PC-3 (cell line): Measurements from ENCODE around the gene ZDHHC8. TPM values are rescaled to one million over a fixed set of nuclear protein-coding genes. Genes with fewer than 3 reads are reported as not detected.

Experiments
- ATAC-seq: fragments of 200-7000 bp; cut with Tn5 transposase; 2 replicates; pipeline ENCODE4 v1.9.1; 2020; ENCODE audit warnings: mild to moderate bottlenecking, moderate library complexity
- BruUV-seq: library from RNA; stranded (reverse); fragments of 400-500 nt; replicated peaks from 2 replicates; lab custom pipeline; 2021; lab: Mats Ljungman, UMichigan
- CTCF ChIA-PET: fragments of 300-600 bp; sonication (Branson Sonifier 250); formaldehyde crosslinking; loops from one replicate; lab custom pipeline; 2022; ENCODE audit warnings: antibody characterized with exemption; lab: Charles Lee
- POLR2A ChIA-PET: fragments of 300-600 bp; sonication (Branson Sonifier 250); formaldehyde crosslinking; loops from one replicate; lab custom pipeline; 2022; ENCODE audit warnings: antibody characterized with exemption; ENCODE audit not compliant: unreplicated experiment; lab: Charles Lee
- DNase-seq: peaks from one replicate; pipeline ENCODE4 v3.0.0-alpha.2; 2015
- H2AFZ ChIP-seq: fragments of 300-600 bp; sonication (generic); 2 replicates; pipeline ENCODE4 v1.6.0; 2016; ENCODE audit warnings: antibody characterized with exemption, low read length
- H3F3A ChIP-seq: fragments of 300-600 bp; sonication (generic); one replicate; pipeline ENCODE4 v1.6.0; 2017; ENCODE audit warnings: antibody characterized with exemption, low read length, control low read depth, mild to moderate bottlenecking; ENCODE audit not compliant: unreplicated experiment
- H3K27ac ChIP-seq: fragments of 300-600 bp; sonication (generic); 2 replicates; pipeline ENCODE4 v1.5.1; 2016; ENCODE audit warnings: mild to moderate bottlenecking, low read length
- H3K27me3 ChIP-seq: fragments of 300-600 bp; sonication (generic); 2 replicates; pipeline ENCODE4 v1.6.1; 2016; ENCODE audit warnings: low read length, mixed read lengths
- H3K36me3 ChIP-seq: fragments of 300-600 bp; sonication (generic); 2 replicates; pipeline ENCODE4 v1.6.1; 2016; ENCODE audit warnings: low read depth, mixed run types, low read length, mixed read lengths
- H3K4me1 ChIP-seq: fragments of 300-600 bp; sonication (generic); 2 replicates; pipeline ENCODE4 v1.5.1; 2016; ENCODE audit warnings: low read length; ENCODE audit not compliant: insufficient read depth
- H3K4me2 ChIP-seq: fragments of 300-600 bp; sonication (generic); 2 replicates; pipeline ENCODE4 v1.6.0; 2016; ENCODE audit warnings: low read length
- H3K4me3 ChIP-seq: fragments of 300-600 bp; sonication (generic); 2 replicates; pipeline ENCODE4 v1.5.1; 2016; ENCODE audit warnings: mild to moderate bottlenecking, low read length, mixed read lengths
- H3K79me2 ChIP-seq: fragments of 300-600 bp; sonication (generic); 2 replicates; pipeline ENCODE4 v1.6.1; 2017; ENCODE audit warnings: low read length, mixed read lengths
- H3K9ac ChIP-seq: fragments of 300-600 bp; sonication (generic); 2 replicates; pipeline ENCODE4 v1.6.0; 2016; ENCODE audit warnings: mild to moderate bottlenecking, low read length
- H3K9me2 ChIP-seq: fragments of 300-600 bp; sonication (generic); replicated peaks from 2 replicates; pipeline ENCODE4 v1.6.1; 2016; ENCODE audit warnings: mixed run types, low read length, mixed read lengths
- H3K9me3 ChIP-seq: fragments of 300-600 bp; sonication (generic); 2 replicates; pipeline ENCODE4 v1.6.1; 2016; ENCODE audit warnings: low read length, mixed read lengths
- H4K20me1 ChIP-seq: fragments of 300-600 bp; sonication (generic); 2 replicates; pipeline ENCODE4 v1.6.1; 2016; ENCODE audit warnings: low read length, mixed read lengths
- CTCF ChIP-seq: fragments of 300-600 bp; sonication (generic); conservative IDR thresholded peaks from 2 replicates; pipeline ENCODE4 v1.5.1; 2017; ENCODE audit warnings: antibody characterized with exemption, low read depth, mild to moderate bottlenecking, low read length
- EZH2 ChIP-seq: fragments of 300-600 bp; sonication (generic); IDR thresholded peaks from one replicate; pipeline ENCODE4 v1.6.1; 2017; ENCODE audit warnings: antibody characterized with exemption, mild to moderate bottlenecking, low read length; ENCODE audit not compliant: unreplicated experiment
- EZH2phosphoT487 ChIP-seq: fragments of 300-600 bp; sonication (generic); IDR thresholded peaks from 2 replicates; pipeline ENCODE4 v1.6.1; 2018; ENCODE audit warnings: mild to moderate bottlenecking, antibody characterized with exemption, low read length, borderline replicate concordance
- intact Hi-C: fragments of 100-400 bp; cut with micrococcal nuclease; formaldehyde crosslinking; loops from 2 replicates; pipeline ENCODE4 v1.9.0; 2023
- total RNA-seq: library from RNA; depleted of rRNA; stranded (reverse); fragments of >200 nt; gene quantifications from 2 replicates; pipeline ENCODE4 v1.2.3, GENCODE V29; 2014

ZDHHC8 gene
- total RNA-seq, 1 experiment from 2014 or later: 24.6 TPM

GRCh38 chr22:20112623-20113511, 18.7 kb upstream of the ZDHHC8 start:
- CTCF ChIA-PET: no interaction called here
- BruUV-seq: no TSS peak

GRCh38 chr22:20113551-20114310, 17.9 kb upstream of the ZDHHC8 start:
- Histone ChIP-seq H3K4me1 (peaks cover 14% of the 10 kb centered on the region), H2AFZ (no peak overlapping the region), H3K79me2 (peaks cover 40% of the 10 kb centered on the region), H3K9me2 (no peaks in the 10 kb centered on the region), H3K36me3 (peaks cover 25% of the 10 kb centered on the region), H3K4me2 (no peak overlapping the region), H4K20me1 (no peaks in the 10 kb centered on the region), H3F3A (no peaks in the 10 kb centered on the region), H3K9ac (no peak overlapping the region), H3K4me3 (no peak overlapping the region), H3K9me3 (no peaks in the 10 kb centered on the region), H3K27ac (no peak overlapping the region), H3K27me3 (no peaks in the 10 kb centered on the region)
- no TSS peak for BruUV-seq
- ChIA-PET CTCF (no interaction called here), POLR2A (no interaction called here)
- DNase-seq (no peak), ATAC-seq (no peak)
- TF ChIP-seq EZH2phosphoT487 (no peak), EZH2 (no peak), CTCF (no peak)
- intact Hi-C loops: no loop called here

More at GRCh38 chr22:20112623-20113511, 18.7 kb upstream of the ZDHHC8 start:
- H3K4me2 ChIP-seq: no peak overlapping the region
- H3K9me2 ChIP-seq: no peaks in the 10 kb centered on the region
- ATAC-seq (no peak), DNase-seq (no peak)
- no peak overlapping the region for H3K9ac ChIP-seq
- H3K9me3 ChIP-seq: no peaks in the 10 kb centered on the region
- H3K27ac ChIP-seq: no peak overlapping the region
- no peaks in the 10 kb centered on the region for H3K27me3 ChIP-seq
- peaks cover 31% of the 10 kb centered on the region for H3K79me2 ChIP-seq
- no peak for TF ChIP-seq CTCF
- no peak for TF ChIP-seq EZH2phosphoT487
- TF ChIP-seq EZH2: no peak
- H3K36me3 ChIP-seq: peaks cover 25% of the 10 kb centered on the region
- no peak overlapping the region for H3K4me3 ChIP-seq
- H3F3A ChIP-seq: no peaks in the 10 kb centered on the region
- peaks cover 11% of the 10 kb centered on the region; the same call in 1 of the 2 replicates for H3K4me1 ChIP-seq
- POLR2A ChIA-PET: no interaction called here
- no peak overlapping the region for H2AFZ ChIP-seq
- no peaks in the 10 kb centered on the region for H4K20me1 ChIP-seq
- intact Hi-C loops: no loop called here
